ENCODE data around the gene FREY1. TPM values are rescaled to one million over a fixed set of nuclear protein-coding genes. Genes with fewer than 3 reads are reported as not detected.

The FREY1 gene
- total and polyA plus RNA-seq, 2 donors (not counting 3 experiments of a cell fraction or from before 2014, with no cell fraction given): 0.84 to 1.1 TPM

- ChIA-PET POLR2A (no interaction called here), CTCF (no interaction called here)
- H3K79me2 ChIP-seq (ENCODE audit: control insufficient read depth, insufficient read depth, low read length): no peaks in the 10 kb centered on the region
- H3K4me3 ChIP-seq (replicated peaks in 1 of 3; ENCODE audit: insufficient read depth in 1 of 3, low read depth in 1 of 3, low read length in 3 of 3): no peak overlapping the region
- no peaks in the 10 kb centered on the region for H4K20me1 ChIP-seq (replicated peaks; ENCODE audit: control insufficient read depth, extremely low read depth, insufficient read depth, low read length)
- H3K4me1 ChIP-seq (ENCODE audit: control insufficient read depth, extremely low read depth, insufficient read depth, low read length): no peaks in the 10 kb centered on the region
- TF ChIP-seq JUN (IDR thresholded peaks at IDR 0.05; ENCODE audit: borderline replicate concordance, insufficient read depth, insufficient read length, low read depth): no peak
- TF ChIP-seq GATA2 (IDR thresholded peaks at IDR 0.05; ENCODE audit: insufficient read depth, insufficient read length, low read depth, low read length): no peak
- TF ChIP-seq MYC (IDR thresholded peaks at IDR 0.05; ENCODE audit: low read depth, low read length): no peak
- TF ChIP-seq POLR2A (IDR thresholded peaks at IDR 0.05; ENCODE audit: low read depth, low read length): no peak
- TF ChIP-seq MAX (IDR thresholded peaks at IDR 0.05; ENCODE audit: insufficient read depth, insufficient read length): no peak
- TF ChIP-seq, protein P1, sequence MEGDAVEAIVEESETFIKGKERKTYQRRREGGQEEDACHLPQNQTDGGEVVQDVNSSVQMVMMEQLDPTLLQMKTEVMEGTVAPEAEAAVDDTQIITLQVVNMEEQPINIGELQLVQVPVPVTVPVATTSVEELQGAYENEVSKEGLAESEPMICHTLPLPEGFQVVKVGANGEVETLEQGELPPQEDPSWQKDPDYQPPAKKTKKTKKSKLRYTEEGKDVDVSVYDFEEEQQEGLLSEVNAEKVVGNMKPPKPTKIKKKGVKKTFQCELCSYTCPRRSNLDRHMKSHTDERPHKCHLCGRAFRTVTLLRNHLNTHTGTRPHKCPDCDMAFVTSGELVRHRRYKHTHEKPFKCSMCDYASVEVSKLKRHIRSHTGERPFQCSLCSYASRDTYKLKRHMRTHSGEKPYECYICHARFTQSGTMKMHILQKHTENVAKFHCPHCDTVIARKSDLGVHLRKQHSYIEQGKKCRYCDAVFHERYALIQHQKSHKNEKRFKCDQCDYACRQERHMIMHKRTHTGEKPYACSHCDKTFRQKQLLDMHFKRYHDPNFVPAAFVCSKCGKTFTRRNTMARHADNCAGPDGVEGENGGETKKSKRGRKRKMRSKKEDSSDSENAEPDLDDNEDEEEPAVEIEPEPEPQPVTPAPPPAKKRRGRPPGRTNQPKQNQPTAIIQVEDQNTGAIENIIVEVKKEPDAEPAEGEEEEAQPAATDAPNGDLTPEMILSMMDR (IDR thresholded peaks at IDR 0.05; ENCODE audit: extremely low read depth in 1 of 2, insufficient read depth in 1 of 2, low read depth in 1 of 2, low read length in 2 of 2): no peak
- FAIRE-seq (no peak), DNase-seq (ENCODE audit: low read depth, low spot score) (no peak)
- no peak overlapping the region for H2AFZ ChIP-seq (ENCODE audit: low read depth, low read length)
- no peak overlapping the region for H3K27ac ChIP-seq (ENCODE audit: insufficient read depth, low read depth, low read length)
- peaks cover 0 to 35% of the 10 kb centered on the region in 2 experiments for H3K36me3 ChIP-seq (ENCODE audit: control insufficient read depth in 2 of 2, extremely low read depth in 1 of 2, insufficient read depth in 2 of 2, low read length in 2 of 2)
- no peak overlapping the region for H3K9ac ChIP-seq (replicated peaks; ENCODE audit: extremely low read depth, insufficient read depth, low read length)
- BruUV-seq (replicated peaks): no TSS peak
- H3K9me1 ChIP-seq (replicated peaks; ENCODE audit: control insufficient read depth, extremely low read depth, insufficient read depth, low read length): no peaks in the 10 kb centered on the region
- no peaks in the 10 kb centered on the region for H3K27me3 ChIP-seq (ENCODE audit: control insufficient read depth in 2 of 2, insufficient read depth in 2 of 2, low read length in 2 of 2)
- dilution Hi-C loops (cut with MboI; ENCODE audit: extremely low pct_ligation_motif_present, low sequenced_read_pairs) (no loop called here), intact Hi-C loops (cut with micrococcal nuclease) (no loop called here)
- H3K9me3 ChIP-seq (replicated peaks; ENCODE audit: control insufficient read depth, insufficient read depth, low read length): no peaks in the 10 kb centered on the region
- no peak overlapping the region for H3K4me2 ChIP-seq (ENCODE audit: insufficient read depth, low read length)
Observed at GRCh38 chr11:45933846-45934579, 26.9 kb upstream of the FREY1 start.
